HG03378 (cell line): ENCODE results near the gene FBRS.
"Not testable (repeated sequence)": the region's sequence is repeated elsewhere in the genome, so short reads cannot be mapped to it uniquely, and the experiment has no call there.

Experiments used
- ATAC-seq: cut with Tn5 transposase; IDR thresholded peaks from one replicate; pipeline ENCODE4 v1.9.1; 2021; ENCODE audit warnings: mild to moderate bottlenecking, moderate library complexity; ENCODE audit not compliant: unreplicated experiment

Gene FBRS

DNA sequence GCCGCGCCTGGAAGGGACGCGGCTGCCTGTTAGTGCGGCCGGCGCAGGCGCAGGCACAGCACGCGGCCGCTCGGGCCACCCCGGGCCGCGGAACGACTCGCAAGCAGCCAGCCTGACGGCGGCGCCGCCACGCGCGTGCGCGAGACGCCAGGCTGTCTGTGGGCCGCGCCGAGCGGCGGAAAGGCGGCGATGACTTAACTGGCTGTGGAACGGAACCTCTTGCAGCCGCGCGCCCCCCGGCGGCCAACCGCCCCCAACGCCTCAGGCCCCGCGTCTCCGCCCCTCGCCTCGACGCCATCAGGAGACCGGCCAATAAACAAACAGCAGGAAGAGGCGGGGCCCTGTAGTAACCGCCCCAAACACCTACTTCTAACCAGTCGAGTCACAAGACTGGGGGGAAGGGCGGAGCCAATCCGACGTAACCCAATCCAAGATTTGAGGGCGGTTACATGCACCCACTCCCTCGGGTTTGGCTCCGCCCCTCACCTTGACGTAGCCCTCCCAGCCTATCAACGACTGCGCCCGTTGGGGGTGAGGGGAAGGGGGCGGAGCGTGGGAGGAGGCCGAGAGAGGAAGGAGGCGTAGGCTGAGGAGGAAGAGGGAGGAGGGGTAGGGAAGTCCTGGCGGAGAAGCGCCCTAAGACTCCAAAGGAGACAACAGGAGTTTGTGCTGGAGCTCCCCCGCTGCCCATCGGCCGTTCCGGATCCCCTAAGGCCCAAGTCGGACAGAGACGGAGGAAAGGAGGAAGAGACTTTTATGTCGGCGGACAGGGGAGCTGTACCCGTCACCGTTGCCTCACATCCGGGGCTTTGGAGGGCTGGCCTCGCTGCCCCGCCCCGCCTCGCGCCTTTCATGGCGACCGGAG, at the start of gene FBRS:
Gene FBRS, plus strand, starts transcription at position 566 of the 865 bp plus-strand sequence. CDS start 1,088 bp downstream, outside the sequence.
- peak; percentile 73 for ATAC-seq

- ATAC-seq: peak; percentile 8
These were observed 49.0 kb upstream of the FBRS start for GRCh38 chr16:30609002-30609925.

- peak; percentile 79 for ATAC-seq
These were observed 48.0 kb upstream of the FBRS start, which contains the start of gene ZNF689 for GRCh38 chr16:30609926-30610839. ZNF689 (minus strand) TSS chr16:30610389; CDS start chr16:30610041, 348 bp downstream.

DNA sequence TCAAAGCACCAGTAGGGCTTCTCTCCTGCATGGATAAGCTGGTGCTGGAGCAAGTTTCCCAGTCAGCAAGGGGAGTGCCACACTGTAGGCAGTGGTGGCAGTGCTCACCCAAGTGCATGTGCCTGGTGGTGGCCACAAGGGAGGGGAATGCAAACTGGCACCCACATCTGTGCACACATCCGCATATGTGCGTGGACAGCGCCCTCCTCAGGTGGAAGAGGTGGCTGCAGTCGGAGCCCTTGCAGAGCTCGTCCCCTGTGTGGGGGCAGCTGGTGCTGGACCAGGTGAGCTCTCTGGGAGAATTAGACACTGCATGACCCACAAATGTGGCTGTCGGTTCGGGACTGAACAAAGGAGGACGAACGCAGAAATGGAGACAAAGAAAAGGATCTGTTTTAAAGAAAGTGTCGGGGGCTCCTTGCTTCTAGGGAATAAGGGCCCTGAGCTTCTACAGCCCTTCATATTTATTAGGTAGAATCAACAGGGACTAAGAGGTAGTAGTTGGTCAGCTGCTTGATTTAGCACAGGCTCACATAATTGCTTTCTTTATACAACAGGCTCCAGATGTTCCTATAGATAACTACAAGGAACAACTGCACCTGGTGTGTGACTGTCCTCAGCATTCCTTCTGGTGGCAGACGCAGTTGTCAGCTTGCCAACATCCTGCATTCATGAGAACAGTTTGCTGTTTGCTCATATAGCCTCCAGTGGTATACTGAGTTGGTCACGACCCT, 42.7 kb upstream of the FBRS start:
- no peak for ATAC-seq

DNA sequence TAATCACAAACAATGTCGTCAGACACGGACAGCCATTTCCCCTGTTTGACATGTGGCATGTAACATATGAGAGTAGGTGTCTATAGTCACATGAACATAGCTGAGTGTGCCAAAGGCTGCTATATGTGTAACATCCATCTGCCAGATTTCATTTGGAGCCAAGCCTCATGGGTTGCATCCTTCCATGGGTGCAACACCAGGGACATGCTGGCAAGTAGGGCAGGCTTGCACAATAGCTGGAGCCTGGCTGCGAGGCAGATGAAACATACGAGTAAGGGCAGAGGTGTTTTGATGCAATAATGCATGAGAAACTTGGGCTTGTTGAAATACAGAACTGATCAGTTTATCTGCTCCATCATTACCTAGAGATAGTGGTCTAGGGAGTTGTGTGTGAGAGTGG, 39.0 kb upstream of the FBRS start:
- ATAC-seq: no peak

- ATAC-seq: no peak
These were observed 38.6 kb upstream of the FBRS start for GRCh38 chr16:30619638-30620037.

GRCh38 chr16:30620169-30620568, 38.1 kb upstream of the FBRS start:
- no peak for ATAC-seq

DNA sequence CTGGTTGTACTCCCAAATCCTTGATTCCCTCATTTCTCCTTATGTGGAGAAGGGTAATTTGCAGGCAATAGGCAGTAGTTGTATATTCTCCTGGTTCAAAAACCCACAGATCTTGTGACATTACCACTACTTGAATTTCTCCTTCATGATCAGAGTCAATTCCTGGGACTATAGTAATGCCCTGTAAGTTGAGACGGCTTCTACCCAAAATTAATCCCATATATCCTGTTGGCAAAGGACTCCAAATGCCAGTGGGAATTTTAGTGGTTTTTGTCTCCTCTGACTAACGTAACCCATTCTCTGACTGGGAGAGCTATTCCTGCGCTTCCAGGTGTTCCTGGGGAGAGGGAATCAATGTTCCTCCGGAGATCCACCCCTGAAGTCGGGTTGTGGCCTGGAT, 36.5 kb upstream of the FBRS start:
- ATAC-seq: no peak

DNA sequence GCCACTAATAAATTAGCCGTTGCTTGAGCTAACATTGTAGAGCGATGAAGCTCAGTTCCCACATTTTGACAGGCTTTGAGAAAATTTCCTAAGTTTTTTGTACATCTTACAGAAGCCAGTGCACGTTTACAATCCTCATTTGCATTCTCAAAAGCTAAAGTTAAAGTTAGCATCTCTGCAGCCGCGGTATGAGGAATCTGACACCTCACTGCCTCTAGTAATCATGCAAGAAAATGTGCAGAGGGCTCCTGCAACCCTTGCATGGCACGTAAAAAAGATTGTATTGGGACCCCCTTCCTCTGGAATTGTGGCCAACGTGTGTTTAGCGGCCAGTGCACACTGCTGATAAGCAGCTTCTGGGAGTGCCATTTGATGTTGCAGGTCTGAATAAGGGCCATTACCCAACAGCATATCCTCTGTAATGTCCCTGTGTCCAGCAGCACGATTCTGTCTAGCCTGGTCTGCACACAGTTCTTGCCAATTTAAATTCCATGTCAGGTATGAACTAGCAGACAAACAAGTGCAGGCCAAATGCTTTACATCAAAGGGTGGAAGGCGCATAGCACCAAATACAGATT, 35.7 kb upstream of the FBRS start:
- no peak for ATAC-seq

DNA sequence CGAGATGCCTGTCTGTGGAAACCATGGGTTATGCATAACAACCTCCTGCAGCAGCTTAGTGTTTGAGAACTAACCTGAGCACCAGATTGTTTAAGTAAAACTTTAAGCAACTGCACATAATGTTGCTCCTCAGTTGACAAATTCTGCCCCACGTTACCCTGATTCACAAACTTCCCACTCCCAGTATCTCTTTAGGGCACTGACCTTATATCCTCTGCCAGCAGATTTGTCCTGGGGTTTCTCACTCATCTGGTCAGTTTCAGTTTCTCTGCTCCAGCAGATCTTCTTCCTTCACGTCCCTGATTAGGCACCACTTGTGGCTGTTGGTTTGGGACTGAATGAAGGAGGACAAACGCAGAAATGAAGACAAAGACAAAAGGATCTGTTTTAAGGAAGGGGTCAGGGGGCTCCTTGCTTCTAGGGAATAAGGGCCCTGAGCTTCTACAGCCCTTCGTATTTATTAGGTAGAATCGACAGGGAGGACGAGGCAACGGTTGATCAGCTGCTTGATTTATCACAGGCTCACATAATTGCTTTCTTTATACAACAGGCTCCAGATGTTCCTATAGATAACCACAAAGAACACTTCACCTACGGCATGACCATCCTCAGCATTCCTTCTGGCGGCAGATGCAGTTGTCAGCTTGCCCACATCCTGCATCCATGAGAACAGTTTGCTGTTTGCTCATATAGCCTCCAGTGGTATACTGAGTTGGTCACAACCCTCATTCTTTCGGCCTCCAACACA, 34.5 kb upstream of the FBRS start:
- no peak for ATAC-seq

DNA sequence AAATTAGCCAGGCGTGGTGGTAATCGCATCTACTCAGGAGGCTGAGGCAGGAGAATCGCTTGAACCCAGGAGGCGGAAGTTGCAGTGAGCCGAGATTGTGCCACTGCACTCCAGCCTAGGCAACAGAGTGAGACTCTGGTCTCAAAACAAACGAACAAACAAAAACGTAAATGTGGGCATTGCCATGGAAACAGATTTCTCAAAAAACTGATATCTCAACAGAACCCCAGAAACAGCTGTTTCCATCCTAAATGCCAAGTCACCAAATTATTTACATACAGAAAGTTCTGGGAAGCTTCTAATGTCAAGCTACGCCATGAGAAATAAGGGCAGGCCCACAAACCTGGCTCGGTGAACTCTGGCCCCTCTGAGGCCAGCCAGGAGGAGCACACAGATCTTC, 32.0 kb upstream of the FBRS start:
- no peak for ATAC-seq

- no peak for ATAC-seq
These were observed 29.3 kb upstream of the FBRS start for GRCh38 chr16:30628628-30629540.

DNA sequence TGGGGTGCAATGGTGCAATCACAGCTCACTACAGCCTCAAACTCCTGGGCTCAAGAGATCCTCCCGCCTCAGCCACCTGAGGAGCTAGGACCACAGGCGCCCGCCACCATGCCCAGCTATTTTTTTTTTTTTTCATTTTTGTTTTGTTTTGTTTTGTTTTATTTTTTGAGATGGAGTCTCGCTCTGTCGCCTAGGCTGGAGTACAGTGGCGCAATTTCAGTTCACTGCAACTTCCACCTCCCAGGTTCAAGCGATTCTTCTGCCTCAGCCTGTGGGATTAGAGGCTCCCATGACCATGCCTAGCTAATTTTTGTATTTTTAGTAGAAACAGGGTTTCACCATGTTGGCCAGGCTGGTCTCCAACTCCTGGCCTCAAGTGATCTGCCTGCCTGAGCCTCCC, 25.8 kb upstream of the FBRS start:
- ATAC-seq: not testable (repeated sequence)

DNA sequence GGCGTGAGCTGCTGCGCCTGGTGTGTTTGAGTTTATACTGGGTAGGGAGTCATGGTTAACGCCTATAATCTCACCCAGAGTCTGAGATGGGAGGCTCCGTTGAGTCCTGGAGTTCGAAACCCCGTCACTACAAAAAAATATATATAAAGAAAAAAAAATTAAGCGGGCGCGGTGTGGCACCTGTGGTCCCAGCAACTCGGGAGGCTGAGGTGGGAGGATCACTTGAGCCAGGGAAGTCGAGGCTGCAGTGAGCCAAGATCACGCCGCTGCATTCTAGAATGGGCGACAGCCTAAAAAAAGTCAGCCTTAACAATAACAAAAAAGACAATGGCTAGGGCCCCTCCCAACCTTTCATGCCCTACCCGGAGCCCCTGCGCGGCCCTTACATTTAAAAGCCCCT, 24.7 kb upstream of the FBRS start:
- ATAC-seq: no peak

GRCh38 chr16:30636599-30636998, 21.6 kb upstream of the FBRS start:
- no peak for ATAC-seq

DNA sequence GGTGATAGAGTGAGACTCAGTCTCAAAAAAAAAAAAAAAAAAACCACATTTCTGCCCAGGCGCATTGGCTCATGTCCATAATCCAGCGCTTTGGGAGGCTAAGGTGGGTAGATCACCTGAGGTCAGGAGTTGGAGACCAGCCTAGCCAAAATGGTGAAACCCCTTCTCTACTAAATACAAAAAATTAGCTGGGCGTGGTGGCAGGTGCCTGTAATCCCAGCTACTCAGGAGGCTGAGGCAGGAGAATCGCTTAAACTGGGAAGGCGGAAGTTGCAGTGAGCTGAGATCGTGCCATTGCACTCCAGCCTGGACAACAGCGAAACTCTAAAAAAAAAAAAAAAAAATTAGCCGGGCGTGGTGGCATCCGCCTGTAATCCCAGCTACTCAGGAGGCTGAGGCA, 21.1 kb upstream of the FBRS start:
- ATAC-seq: not testable (repeated sequence)

- ATAC-seq: no peak
These were observed 20.3 kb upstream of the FBRS start for GRCh38 chr16:30637944-30638343.
